GM19099 (cell line): ENCODE data around the gene ANKRD24.
A peak's percentile ranks its signal among the peaks of the same experiment; 100 is the strongest.

Experiments used
- POLR2A ChIP-seq: IDR thresholded peaks from 3 replicates; pipeline ENCODE4 v1.6.1; 2011; ENCODE audit warnings: low read depth; ENCODE audit not compliant: insufficient read length; ENCODE audit errors: extremely low read depth

Gene ANKRD24

GRCh38 chr19:4215807-4216206 lies 33.3 kb downstream of the ANKRD24 start:
- no peak for TF ChIP-seq POLR2A

GRCh38 chr19:4216846-4217245 lies 34.4 kb downstream of the ANKRD24 start:
- TF ChIP-seq POLR2A, result no peak

GRCh38 chr19:4217429-4218264 lies 35.2 kb downstream of the ANKRD24 start:
- TF ChIP-seq POLR2A, result no peak

- no peak for TF ChIP-seq POLR2A
Measured at GRCh38 chr19:4220188-4220587, 37.7 kb downstream of the ANKRD24 start.

- TF ChIP-seq POLR2A, result no peak
Measured at GRCh38 chr19:4224470-4224869, 42.0 kb downstream of the ANKRD24 start.

GRCh38 chr19:4225885-4226284 lies 43.4 kb downstream of the ANKRD24 start:
- TF ChIP-seq POLR2A, result no peak

- no peak for TF ChIP-seq POLR2A
Measured at GRCh38 chr19:4227771-4228170, 45.3 kb downstream of the ANKRD24 start.

GRCh38 chr19:4228765-4229178 lies 46.3 kb downstream of the ANKRD24 start:
- TF ChIP-seq POLR2A, result no peak

- peak; percentile 70 for TF ChIP-seq POLR2A
Measured at GRCh38 chr19:4229179-4229931, 46.9 kb downstream of the ANKRD24 start, which contains the start of gene EBI3. Gene EBI3 (plus strand): TSS chr19:4229523. CDS start chr19:4229551, 28 bp downstream.

- TF ChIP-seq POLR2A, result peak; percentile 43
Measured at GRCh38 chr19:4232614-4233281, 50.3 kb downstream of the ANKRD24 start.

- peak; percentile 36 for TF ChIP-seq POLR2A
Measured at GRCh38 chr19:4233282-4233853, 50.9 kb downstream of the ANKRD24 start.

GRCh38 chr19:4234142-4234861 lies 51.8 kb downstream of the ANKRD24 start:
- TF ChIP-seq POLR2A, result no peak

- no peak for TF ChIP-seq POLR2A
Measured at GRCh38 chr19:4234862-4235201, 52.3 kb downstream of the ANKRD24 start.

- no peak for TF ChIP-seq POLR2A
Measured at GRCh38 chr19:4238831-4239230, 56.3 kb downstream of the ANKRD24 start.
